H9 (cell line): Measurements from ENCODE around the gene PLXNA2. TPM values are rescaled to one million over a fixed set of nuclear protein-coding genes. Genes with fewer than 3 reads are reported as not detected.
A peak's percentile ranks its signal among the peaks of the same experiment; 100 is the strongest.

Experiments
- DNase-seq: peaks from one replicate; pipeline ENCODE4 v3.0.0-alpha.2; 2017
- H2AFZ ChIP-seq: one replicate; pipeline ENCODE4 v1.6.1; 2013; ENCODE audit warnings: mild to moderate bottlenecking, low read length, control low read depth, moderate library complexity
- H2AK5ac ChIP-seq: 2 replicates; pipeline ENCODE4 v1.6.1; 2013; ENCODE audit warnings: low read length, control low read depth, mixed read lengths; ENCODE audit not compliant: insufficient read length
- H2BK120ac ChIP-seq: one replicate; pipeline ENCODE4 v1.6.1; 2013; ENCODE audit warnings: low read depth, mild to moderate bottlenecking, low read length, control low read depth, inconsistent platforms; ENCODE audit not compliant: poor library complexity, severe bottlenecking
- H2BK12ac ChIP-seq: 2 replicates; pipeline ENCODE4 v1.6.1; 2013; ENCODE audit warnings: low read length, control low read depth, mixed read lengths, low read depth; ENCODE audit not compliant: insufficient read length
- H2BK15ac ChIP-seq: 2 replicates; pipeline ENCODE4 v1.6.1; 2013; ENCODE audit warnings: low read depth, low read length, control low read depth
- H2BK20ac ChIP-seq: one replicate; pipeline ENCODE4 v1.6.1; 2013; ENCODE audit warnings: low read depth, mild to moderate bottlenecking, low read length, control low read depth, inconsistent platforms; ENCODE audit not compliant: poor library complexity, severe bottlenecking
- H2BK5ac ChIP-seq: 2 replicates; pipeline ENCODE4 v1.6.1; 2013; ENCODE audit warnings: low read length, control low read depth, mixed read lengths; ENCODE audit not compliant: insufficient read length
- H3K14ac ChIP-seq: 2 replicates; pipeline ENCODE4 v1.6.1; 2013; ENCODE audit warnings: low read length, control low read depth; ENCODE audit not compliant: insufficient read depth
- H3K18ac ChIP-seq: 2 replicates; pipeline ENCODE4 v1.6.1; 2013; ENCODE audit warnings: low read depth, mild to moderate bottlenecking, mixed read lengths, low read length, control low read depth; ENCODE audit not compliant: insufficient read length
- H3K23ac ChIP-seq: 2 replicates; pipeline ENCODE4 v1.6.1; 2013; ENCODE audit warnings: low read length, control low read depth, mixed read lengths, low read depth; ENCODE audit not compliant: insufficient read length
- H3K23me2 ChIP-seq: 2 replicates; pipeline ENCODE4 v1.6.1; 2013; ENCODE audit warnings: low read depth, mild to moderate bottlenecking, mixed read lengths, low read length, control low read depth; ENCODE audit not compliant: insufficient read length, poor library complexity, severe bottlenecking
- H3K27ac ChIP-seq: 2 replicates; pipeline ENCODE4 v1.5.1; 2013; ENCODE audit warnings: low read length, control low read depth, mixed read lengths, low read depth; ENCODE audit not compliant: insufficient read length
- H3K27me3 ChIP-seq: 2 replicates; pipeline ENCODE4 v1.6.1; 2013; ENCODE audit warnings: low read length, control low read depth, inconsistent platforms; ENCODE audit not compliant: insufficient read depth
- H3K4ac ChIP-seq: 2 replicates; pipeline ENCODE4 v1.6.1; 2013; ENCODE audit warnings: low read depth, mild to moderate bottlenecking, control low read depth, inconsistent platforms, low read length, moderate library complexity
- H3K4me1 ChIP-seq: 2 replicates; pipeline ENCODE4 v1.6.1; 2013; ENCODE audit warnings: low read length, control low read depth, inconsistent platforms; ENCODE audit not compliant: insufficient read depth
- H3K4me2 ChIP-seq: 2 replicates; pipeline ENCODE4 v1.6.1; 2013; ENCODE audit warnings: low read length, control low read depth, mixed read lengths; ENCODE audit not compliant: insufficient read length, insufficient read depth
- H3K56ac ChIP-seq: 2 replicates; pipeline ENCODE4 v1.6.1; 2013; ENCODE audit warnings: low read depth, mild to moderate bottlenecking, mixed read lengths, low read length, control low read depth; ENCODE audit not compliant: insufficient read length
- H3K79me1 ChIP-seq: 2 replicates; pipeline ENCODE4 v1.6.1; 2013; ENCODE audit warnings: low read depth, mild to moderate bottlenecking, moderate library complexity, low read length, control low read depth, inconsistent platforms; ENCODE audit not compliant: insufficient read depth, poor library complexity, severe bottlenecking
- H3K79me2 ChIP-seq: 2 replicates; pipeline ENCODE4 v1.6.1; 2013; ENCODE audit warnings: low read length, control low read depth, inconsistent platforms; ENCODE audit not compliant: insufficient read depth
- H3K9ac ChIP-seq: 2 replicates; pipeline ENCODE4 v1.6.1; 2013; ENCODE audit warnings: low read length, control low read depth, mixed read lengths; ENCODE audit not compliant: insufficient read length; ENCODE audit errors: extremely low read depth
- H3K9me3 ChIP-seq: one replicate; pipeline ENCODE4 v1.6.1; 2013; ENCODE audit warnings: low read depth, low read length, inconsistent platforms; ENCODE audit not compliant: control insufficient read depth
- H3T11ph ChIP-seq: one replicate; pipeline ENCODE4 v1.6.1; 2013; ENCODE audit warnings: mild to moderate bottlenecking, low read length, control low read depth, inconsistent platforms
- H4K20me1 ChIP-seq: one replicate; pipeline ENCODE4 v1.6.1; 2013; ENCODE audit not compliant: control insufficient read depth, insufficient read length, insufficient read depth
- H4K5ac ChIP-seq: 2 replicates; pipeline ENCODE4 v1.6.1; 2013; ENCODE audit warnings: low read depth, mild to moderate bottlenecking, mixed read lengths, low read length, control low read depth; ENCODE audit not compliant: insufficient read length
- H4K8ac ChIP-seq: replicated peaks from 2 replicates; pipeline ENCODE4 v1.6.1; 2013; ENCODE audit warnings: low read length, control low read depth, mixed read lengths, low read depth; ENCODE audit not compliant: insufficient read length
- H4K91ac ChIP-seq: 2 replicates; pipeline ENCODE4 v1.6.1; 2013; ENCODE audit warnings: low read depth, mild to moderate bottlenecking, moderate library complexity, mixed read lengths, low read length, control low read depth; ENCODE audit not compliant: insufficient read length
- H3K27ac Mint-ChIP-seq, 3 experiments: 2 replicates in 2 of 3; 3 replicates in 1 of 3; pipeline ENCODE4 v1.8.0; 2020 to 2021; ENCODE audit warnings: mixed read lengths in 3 of 3, mild to moderate bottlenecking in 1 of 3, moderate library complexity in 1 of 3
- H3K27me3 Mint-ChIP-seq: 2 replicates; pipeline ENCODE4 v1.8.0; 2021; ENCODE audit warnings: low read depth, mild to moderate bottlenecking, moderate library complexity, mixed read lengths
- H3K36me3 Mint-ChIP-seq, 3 experiments: 2 replicates in 2 of 3; 3 replicates in 1 of 3; pipeline ENCODE4 v1.8.0; 2020 to 2021; ENCODE audit warnings: low read depth in 3 of 3, mixed read lengths in 3 of 3; ENCODE audit not compliant: insufficient read depth in 1 of 3
- H3K4me1 Mint-ChIP-seq, 2 experiments: 2 replicates each; pipeline ENCODE4 v1.8.0; 2020; ENCODE audit warnings: mixed read lengths in 2 of 2
- H3K4me3 Mint-ChIP-seq, 2 experiments: 2 replicates in 1 of 2; 3 replicates in 1 of 2; pipeline ENCODE4 v1.8.0; 2020 to 2021; ENCODE audit warnings: mild to moderate bottlenecking in 2 of 2, mixed read lengths in 2 of 2, moderate library complexity in 1 of 2
- H3K9me3 Mint-ChIP-seq, 2 experiments: 2 replicates in 1 of 2; 3 replicates in 1 of 2; pipeline ENCODE4 v1.8.0; 2020; ENCODE audit warnings: mild to moderate bottlenecking in 2 of 2, mixed read lengths in 2 of 2, moderate library complexity in 1 of 2
- CTCF ChIP-seq: fragments of 200-600 bp; sonication (generic); conservative IDR thresholded peaks from 3 replicates; pipeline ENCODE4 v1.8.0; 2021; ENCODE audit warnings: antibody characterized with exemption, mild to moderate bottlenecking
- WGBS: extraction: QIAGEN DNeasy Blood & Tissue Kit; methylation state at CpG from one replicate; pipeline ENCODE4 v1.1.7; 2013; ENCODE audit warnings: missing lambda C conversion rate, low lambda C conversion rate, mixed read lengths; ENCODE audit not compliant: insufficient read length; ENCODE audit errors: extremely low coverage; 5-methylcytosine and 5-hydroxymethylcytosine counted together
- total RNA-seq: library from RNA; stranded (reverse); gene quantifications from 2 replicates; pipeline ENCODE4 v1.2.1, GENCODE V29; 2021

Gene PLXNA2
- total RNA-seq, 1 experiment from 2014 or later = 0.57 TPM

DNA sequence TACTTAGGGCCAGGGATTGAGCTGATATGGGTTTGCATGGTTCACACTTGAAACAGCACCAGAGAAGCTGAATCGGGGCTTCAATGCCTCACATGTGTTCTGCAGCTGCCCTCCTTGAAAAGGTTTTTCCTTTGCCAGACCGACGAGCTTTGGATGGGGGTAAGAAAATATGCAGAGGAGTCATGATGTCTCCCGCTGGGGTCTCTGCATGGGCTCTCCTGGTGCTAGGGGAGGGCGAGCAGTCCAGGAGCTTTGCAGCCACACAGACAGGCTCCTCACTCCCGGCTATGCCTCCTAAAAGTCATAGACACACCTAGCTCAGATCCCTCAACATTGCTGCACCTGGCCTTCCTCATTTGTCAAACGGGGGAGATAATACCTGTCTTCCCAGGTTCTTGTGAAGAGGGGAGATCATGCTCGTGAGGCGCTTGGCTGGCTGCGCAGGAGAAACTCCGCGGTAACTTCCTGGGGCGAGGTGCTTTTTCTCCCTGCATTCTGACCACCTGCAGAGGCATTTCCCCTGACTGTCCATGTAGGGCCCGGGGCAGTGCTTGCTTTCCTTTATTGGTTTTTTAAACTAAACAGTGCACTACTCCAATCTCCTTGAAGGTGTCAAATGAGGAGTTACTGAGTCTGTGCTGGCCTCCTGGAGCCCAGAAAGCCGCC lies 112.4 kb downstream of the PLXNA2 start:
- Histone ChIP-seq H2BK120ac (no peak overlapping the region), H3K23ac (no peak overlapping the region), H2BK15ac (no peak overlapping the region), H4K20me1 (peaks cover 2% of the 10 kb centered on the region), H3T11ph (no peak overlapping the region), H2AFZ (no peak overlapping the region), H3K23me2 (no peaks in the 10 kb centered on the region), H3K4ac (no peak overlapping the region), H3K4me2 (peak overlapping the region; percentile 18), H4K91ac (no peak overlapping the region), H3K79me2 (no peaks in the 10 kb centered on the region), H3K56ac (no peak overlapping the region), H3K27me3 (no peaks in the 10 kb centered on the region; the same call in 1 of the 2 replicates), H3K27ac (no peak overlapping the region), H3K9me3 (no peaks in the 10 kb centered on the region), H2AK5ac (no peak overlapping the region), H3K18ac (no peak overlapping the region), H3K9ac (no peak overlapping the region), H2BK5ac (no peak overlapping the region), H2BK20ac (no peak overlapping the region), H4K8ac (no peak overlapping the region), H3K4me1 (peaks cover 7% of the 10 kb centered on the region), H4K5ac (no peak overlapping the region), H3K79me1 (no peaks in the 10 kb centered on the region), H3K14ac (no peak overlapping the region), H2BK12ac (no peak overlapping the region)
- no peaks in the 10 kb centered on the region for H3K9me3 Mint-ChIP-seq
- H3K27ac Mint-ChIP-seq = no peak overlapping the region; a peak in 1 of 7 replicates
- WGBS = no CpG with 5 or more reads among the region's 15 CpGs
- peaks cover 32% of the 10 kb centered on the region for H3K27me3 Mint-ChIP-seq
- no peak for TF ChIP-seq CTCF
- H3K4me1 Mint-ChIP-seq = peaks cover 42 to 55% of the 10 kb centered on the region in 2 experiments
- H3K4me3 Mint-ChIP-seq = peak overlapping the region; percentile 48 to 69
- no peaks in the 10 kb centered on the region; a peak in 1 of 7 replicates for H3K36me3 Mint-ChIP-seq
- DNase-seq = no peak
